RWPE1 (cell line): ENCODE measurements around the gene CGB3.

Experiments
- CTCF ChIA-PET: fragments of 350-600 bp; sonication (Branson Sonifier 250); formaldehyde crosslinking; extraction: SDS; loops from one replicate; lab custom pipeline; 2021; lab: Yijun Ruan, JAX
- POLR2A ChIA-PET: fragments of 400-600 bp; formaldehyde crosslinking; extraction: SDS; loops from one replicate; lab custom pipeline; 2020; ENCODE audit warnings: antibody characterized with exemption; ENCODE audit not compliant: low non-redundant PET; lab: Yijun Ruan, JAX
- DNase-seq: peaks from one replicate; pipeline ENCODE4 v3.0.0; 2012; ENCODE audit warnings: low spot score
- H3K27ac ChIP-seq: fragments of 450-650 bp; 2 replicates; pipeline ENCODE4 v1.5.1; 2017
- CTCF ChIP-seq: fragments of 450-650 bp; conservative IDR thresholded peaks from 2 replicates; pipeline ENCODE4 v1.5.1; 2017; ENCODE audit warnings: low read depth, mild to moderate bottlenecking

The CGB3 gene

GRCh38 chr19:48994035-48994386, 30.1 kb downstream of the CGB3 start:
- H3K27ac ChIP-seq: peak overlapping the region; percentile 91
- no peak for DNase-seq
- POLR2A ChIA-PET: interaction anchor here (0.6 to 1.5 kb wide), 4 partner anchors 14 to 70 kb away, joined by 3 to 9 read pairs (median 4); partner anchors contain the start of genes CGB7 and NTF4
- CTCF ChIA-PET: interaction anchor here (0.6 to 1.6 kb wide), 2 partner anchors 13 to 94 kb away, joined by 3 to 4 read pairs; no protein-coding TSS in a partner anchor
- no peak for TF ChIP-seq CTCF

- POLR2A ChIA-PET: interaction anchor here (0.5 to 1.5 kb wide), 6 partner anchors 13 to 121 kb away, joined by 3 to 9 read pairs (median 4); partner anchors contain the start of genes CGB7, NTF4 and NUCB1
- peak; percentile 99 for DNase-seq
- TF ChIP-seq CTCF: peak; percentile 97
- CTCF ChIA-PET: interaction anchor here (0.5 to 1.9 kb wide), 7 partner anchors 10 to 94 kb away, joined by 3 to 11 read pairs (median 4); no protein-coding TSS in a partner anchor
- peak within 1 kb of the TSS; percentile 91 for H3K27ac ChIP-seq
These were observed 30.7 kb downstream of the CGB3 start, which contains the start of the genes GYS1 and RUVBL2 for GRCh38 chr19:48993175-48994034. Gene GYS1 (minus strand): TSS chr19:48993309. CDS start chr19:48993112, 197 bp downstream. Gene RUVBL2 (plus strand): TSS chr19:48993887. CDS start chr19:48993912, 25 bp downstream.

GRCh38 chr19:48992581-48993174, 31.5 kb downstream of the CGB3 start:
- ChIA-PET CTCF (interaction anchor here (0.5 to 1.9 kb wide), 7 partner anchors 10 to 64 kb away, joined by 3 to 11 read pairs (median 4); no protein-coding TSS in a partner anchor), POLR2A (interaction anchor here (0.5 to 1.5 kb wide), 5 partner anchors 12 to 120 kb away, joined by 3 to 9 read pairs (median 3); partner anchors contain the start of gene NTF4)
- TF ChIP-seq CTCF: no peak
- no peak for DNase-seq
- H3K27ac ChIP-seq: peak overlapping the region; percentile 91

- ChIA-PET POLR2A (interaction anchor here (1.0 to 1.1 kb wide), 2 partner anchors 14 to 26 kb away, joined by 3 read pairs; no protein-coding TSS in a partner anchor), CTCF (interaction anchor here (0.5 to 1.9 kb wide), 4 partner anchors 12 to 452 kb away, joined by 3 to 11 read pairs (median 4); no protein-coding TSS in a partner anchor)
- H3K27ac ChIP-seq: peak overlapping the region; percentile 91
- peak; percentile 82 for DNase-seq
- no peak for TF ChIP-seq CTCF
These were observed 32.1 kb downstream of the CGB3 start for GRCh38 chr19:48991873-48992580.

- CTCF ChIA-PET: no interaction called here
These were observed 33.0 kb downstream of the CGB3 start for GRCh38 chr19:48991011-48991609.

More at GRCh38 chr19:48991011-48991609, 33.0 kb downstream of the CGB3 start:
- no peak for DNase-seq
- no peak for TF ChIP-seq CTCF
- POLR2A ChIA-PET: no interaction called here
- H3K27ac ChIP-seq: peak overlapping the region; percentile 91
